ENCODE data around the gene AKAP8. TPM values are rescaled to one million over a fixed set of nuclear protein-coding genes. Genes with fewer than 3 reads are reported as not detected.
A peak's percentile ranks its signal among the peaks of the same experiment; 100 is the strongest.

AKAP8 gene
- total RNA-seq, 1 donor from 2014 or later = 41.3 TPM

- no peaks in the 10 kb centered on the region for H3K9me3 Mint-ChIP-seq
- peaks cover 4% of the 10 kb centered on the region for H3K36me3 Mint-ChIP-seq (ENCODE audit: low read depth)
- peak within 1 kb of the TSS; percentile 98 for H3K27ac Mint-ChIP-seq (ENCODE audit: unreplicated experiment)
- no peak for TF ChIP-seq CTCF (conservative IDR thresholded peaks at IDR 0.05)
- peak; percentile 75 for DNase-seq (ENCODE audit: low read depth, low spot score)
- H3K4me3 Mint-ChIP-seq = peak within 1 kb of the TSS; percentile 98
- no peaks in the 10 kb centered on the region for H3K27me3 Mint-ChIP-seq (ENCODE audit: low read depth)
- peaks cover 37% of the 10 kb centered on the region for H3K4me1 Mint-ChIP-seq
These were observed 47.1 kb downstream of the AKAP8 start, which contains the start of gene BRD4 for GRCh38 chr19:15332311-15332996. Gene BRD4, minus strand, starts transcription at chr19:15332539. Its CDS starts 59,440 bp downstream, at chr19:15273099.

GRCh38 chr19:15331419-15332310, 47.9 kb downstream of the AKAP8 start:
- no peaks in the 10 kb centered on the region for H3K9me3 Mint-ChIP-seq
- peak overlapping the region; percentile 98 for H3K4me3 Mint-ChIP-seq
- H3K27ac Mint-ChIP-seq (ENCODE audit: unreplicated experiment) = peak overlapping the region; percentile 98
- H3K4me1 Mint-ChIP-seq = peaks cover 45% of the 10 kb centered on the region
- TF ChIP-seq CTCF (conservative IDR thresholded peaks at IDR 0.05) = no peak
- DNase-seq (ENCODE audit: low read depth, low spot score) = peak; percentile 10
- peaks cover 4% of the 10 kb centered on the region for H3K36me3 Mint-ChIP-seq (ENCODE audit: low read depth)
- H3K27me3 Mint-ChIP-seq (ENCODE audit: low read depth) = no peaks in the 10 kb centered on the region

GRCh38 chr19:15330801-15331418, 48.7 kb downstream of the AKAP8 start:
- H3K4me1 Mint-ChIP-seq = peaks cover 49% of the 10 kb centered on the region
- no peaks in the 10 kb centered on the region for H3K27me3 Mint-ChIP-seq (ENCODE audit: low read depth)
- no peaks in the 10 kb centered on the region for H3K9me3 Mint-ChIP-seq
- H3K4me3 Mint-ChIP-seq = peak overlapping the region; percentile 98
- no peak for TF ChIP-seq CTCF (conservative IDR thresholded peaks at IDR 0.05)
- peaks cover 4% of the 10 kb centered on the region for H3K36me3 Mint-ChIP-seq (ENCODE audit: low read depth)
- no peak for DNase-seq (ENCODE audit: low read depth, low spot score)
- peak overlapping the region; percentile 98 for H3K27ac Mint-ChIP-seq (ENCODE audit: unreplicated experiment)

DNA sequence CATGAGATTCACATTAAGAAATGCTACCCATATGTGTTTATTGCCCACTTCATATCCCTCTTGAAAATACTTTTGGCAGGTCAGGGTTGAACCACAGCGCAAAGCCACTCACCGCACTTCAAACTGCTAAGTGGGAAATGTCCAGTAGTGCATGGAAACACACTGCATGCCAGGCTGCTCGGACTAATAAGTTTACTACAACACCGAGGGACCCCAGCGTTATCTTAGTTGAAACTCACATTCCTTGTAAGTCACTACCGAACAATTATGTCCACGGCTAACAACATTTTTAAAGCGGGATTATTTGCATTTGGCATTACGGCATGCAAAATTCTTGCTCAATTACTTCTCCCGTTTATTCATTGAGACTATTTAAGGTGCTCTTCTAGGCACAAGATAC, 51.3 kb downstream of the AKAP8 start:
- TF ChIP-seq CTCF (conservative IDR thresholded peaks at IDR 0.05) = no peak
- Mint-ChIP-seq H3K4me3 (peak overlapping the region; percentile 72), H3K27me3 (ENCODE audit: low read depth) (no peaks in the 10 kb centered on the region), H3K4me1 (peaks cover 72% of the 10 kb centered on the region), H3K9me3 (no peaks in the 10 kb centered on the region), H3K27ac (ENCODE audit: unreplicated experiment) (no peak overlapping the region), H3K36me3 (ENCODE audit: low read depth) (peaks cover 4% of the 10 kb centered on the region)
- DNase-seq (ENCODE audit: low read depth, low spot score) = no peak

- peak overlapping the region; percentile 34 for H3K4me3 Mint-ChIP-seq
- no peak overlapping the region for H3K27ac Mint-ChIP-seq (ENCODE audit: unreplicated experiment)
- H3K9me3 Mint-ChIP-seq = peaks cover 2% of the 10 kb centered on the region
- peaks cover 2% of the 10 kb centered on the region for H3K36me3 Mint-ChIP-seq (ENCODE audit: low read depth)
- DNase-seq (ENCODE audit: low read depth, low spot score) = no peak
- no peaks in the 10 kb centered on the region for H3K27me3 Mint-ChIP-seq (ENCODE audit: low read depth)
- H3K4me1 Mint-ChIP-seq = peaks cover 81% of the 10 kb centered on the region
- TF ChIP-seq CTCF (conservative IDR thresholded peaks at IDR 0.05) = no peak
These were observed 54.6 kb downstream of the AKAP8 start for GRCh38 chr19:15324791-15325519.

Data from neural crest cell (in vitro differentiated cells).